Measurements from ENCODE around the gene NRG2. TPM values are rescaled to one million over a fixed set of nuclear protein-coding genes. Genes with fewer than 3 reads are reported as not detected.

NRG2 gene
- total and polyA plus RNA-seq, 2 of the 4 experiments (the other 2 are of a cell fraction) = 0.18 TPM; not detected in 1

DNA sequence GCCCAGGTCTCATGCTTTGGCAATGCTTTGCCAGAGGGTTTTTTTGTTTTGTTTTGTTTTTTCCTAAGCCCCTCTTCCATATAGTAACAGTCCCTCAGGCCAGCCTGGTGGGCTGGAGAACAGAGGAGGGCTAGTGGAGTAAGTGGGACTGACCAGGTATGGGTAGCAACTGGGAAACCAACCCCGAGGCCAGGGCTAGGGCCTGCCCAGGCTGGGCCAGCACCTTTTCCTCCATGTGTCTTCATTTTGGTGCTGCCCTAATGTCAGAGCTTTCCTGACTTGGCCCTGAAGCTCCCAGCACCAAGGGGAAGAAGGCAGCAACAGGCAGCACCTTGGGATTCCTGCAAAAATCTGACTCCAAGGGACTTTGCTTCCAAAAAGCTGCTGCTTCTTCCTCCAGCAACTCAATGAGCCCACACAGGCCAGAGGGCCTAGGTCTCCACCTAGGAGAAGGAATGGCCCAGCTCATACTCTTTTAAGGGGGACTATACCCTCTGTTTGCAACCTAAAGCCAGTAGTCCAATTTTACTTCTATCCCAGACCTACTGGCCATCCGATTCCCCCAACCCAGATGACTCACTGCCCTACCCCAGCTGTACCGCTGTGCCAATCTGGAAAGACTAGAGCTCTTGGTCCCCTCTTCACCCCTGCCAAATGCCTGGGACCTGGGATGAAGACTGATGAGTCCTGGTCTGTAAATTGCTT, 142.4 kb downstream of the NRG2 start:
- Histone ChIP-seq H4K91ac (ENCODE audit: insufficient read depth, low read depth, low read length) (no peak overlapping the region), H2BK5ac (ENCODE audit: low read depth, low read length, poor library complexity, severe bottlenecking) (no peak overlapping the region), H3K4me2 (ENCODE audit: low read depth, low read length) (no peak overlapping the region), H3K18ac (ENCODE audit: low read depth, low read length) (no peak overlapping the region), H3K9me3 (ENCODE audit: control insufficient read depth, insufficient read depth, low read length) (no peaks in the 10 kb centered on the region), H3K4me1 (ENCODE audit: control insufficient read depth, insufficient read depth, low read length) (no peaks in the 10 kb centered on the region; the same call in 1 of the 2 replicates), H2BK120ac (ENCODE audit: low read depth, low read length) (no peak overlapping the region), H3K36me3 (ENCODE audit: control insufficient read depth, insufficient read depth, low read length) (no peaks in the 10 kb centered on the region), H4K20me1 (ENCODE audit: insufficient read depth, low read length) (no peaks in the 10 kb centered on the region), H3K4ac (ENCODE audit: low read depth, low read length) (no peak overlapping the region), H3K56ac (ENCODE audit: extremely low read depth, insufficient read depth, low read length) (no peak overlapping the region), H2BK15ac (ENCODE audit: low read depth, low read length) (no peak overlapping the region), H3K4me3 (ENCODE audit: insufficient read depth, low read depth, low read length) (no peak overlapping the region), H3K79me1 (ENCODE audit: low read depth in 1 of 2, low read length in 2 of 2) (no peaks in the 10 kb centered on the region), H4K5ac (ENCODE audit: low read depth, low read length) (no peak overlapping the region), H4K8ac (ENCODE audit: low read depth in 2 of 2, low read length in 2 of 2) (no peak overlapping the region), H3K27ac (ENCODE audit: insufficient read depth, low read length) (no peak overlapping the region), H3K23ac (ENCODE audit: low read depth, low read length) (no peak overlapping the region), H3K9ac (ENCODE audit: low read depth, low read length) (no peak overlapping the region), H2BK20ac (ENCODE audit: low read depth, low read length) (no peak overlapping the region), H2AK5ac (ENCODE audit: low read depth, low read length) (no peak overlapping the region), H3K14ac (replicated peaks; ENCODE audit: low read depth, low read length) (no peak overlapping the region), H2AK9ac (replicated peaks; ENCODE audit: low read depth, low read length, poor library complexity) (no peak overlapping the region), H3K27me3 (ENCODE audit: control insufficient read depth, insufficient read depth, low read length) (peaks cover 90% of the 10 kb centered on the region), H2AFZ (replicated peaks; ENCODE audit: low read length, poor library complexity) (no peak overlapping the region), H3K9me1 (ENCODE audit: insufficient read depth, low read length) (no peaks in the 10 kb centered on the region)
- ATAC-seq (ENCODE audit: low read depth) = no peak
- no peak for DNase-seq
- POLR2A ChIA-PET (ENCODE audit: unreplicated experiment) = no interaction called here
- CTCF ChIA-PET = no interaction called here
- WGBS, 2 experiments (ENCODE audit: extremely low coverage in 2 of 2, insufficient read length in 1 of 2) = no CpG with 5 or more reads among the region's 3 CpGs
- no peak for TF ChIP-seq MXI1 (IDR thresholded peaks at IDR 0.05; ENCODE audit: borderline replicate concordance, low read depth, low read length)
- TF ChIP-seq RFX5 (IDR thresholded peaks at IDR 0.05; ENCODE audit: low read depth, low read length) = no peak
- TF ChIP-seq FOS (IDR thresholded peaks at IDR 0.05; ENCODE audit: low read depth, low read length) = no peak
- no peak for TF ChIP-seq CEBPB (IDR thresholded peaks at IDR 0.05; ENCODE audit: low read depth, low read length)
- no peak for TF ChIP-seq SMC3 (IDR thresholded peaks at IDR 0.05; ENCODE audit: low read depth, low read length)
- no peak for TF ChIP-seq BHLHE40 (IDR thresholded peaks at IDR 0.05; ENCODE audit: low read depth, low read length)
- TF ChIP-seq RCOR1 (IDR thresholded peaks at IDR 0.05; ENCODE audit: insufficient replicate concordance, low read length) = no peak
- TF ChIP-seq MAFK (IDR thresholded peaks at IDR 0.05; ENCODE audit: low read depth, low read length) = no peak
- no peak for TF ChIP-seq NFE2L2 (IDR thresholded peaks at IDR 0.05; ENCODE audit: low read depth, low read length)
- TF ChIP-seq, protein P1, sequence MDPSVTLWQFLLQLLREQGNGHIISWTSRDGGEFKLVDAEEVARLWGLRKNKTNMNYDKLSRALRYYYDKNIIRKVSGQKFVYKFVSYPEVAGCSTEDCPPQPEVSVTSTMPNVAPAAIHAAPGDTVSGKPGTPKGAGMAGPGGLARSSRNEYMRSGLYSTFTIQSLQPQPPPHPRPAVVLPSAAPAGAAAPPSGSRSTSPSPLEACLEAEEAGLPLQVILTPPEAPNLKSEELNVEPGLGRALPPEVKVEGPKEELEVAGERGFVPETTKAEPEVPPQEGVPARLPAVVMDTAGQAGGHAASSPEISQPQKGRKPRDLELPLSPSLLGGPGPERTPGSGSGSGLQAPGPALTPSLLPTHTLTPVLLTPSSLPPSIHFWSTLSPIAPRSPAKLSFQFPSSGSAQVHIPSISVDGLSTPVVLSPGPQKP (IDR thresholded peaks at IDR 0.05; ENCODE audit: borderline replicate concordance, low read depth, low read length) = no peak
- no peak for TF ChIP-seq RAD21 (IDR thresholded peaks at IDR 0.05; ENCODE audit: low read length)
- no peak for TF ChIP-seq CHD1 (IDR thresholded peaks at IDR 0.05; ENCODE audit: low read depth, low read length)
- TF ChIP-seq, protein P2, sequence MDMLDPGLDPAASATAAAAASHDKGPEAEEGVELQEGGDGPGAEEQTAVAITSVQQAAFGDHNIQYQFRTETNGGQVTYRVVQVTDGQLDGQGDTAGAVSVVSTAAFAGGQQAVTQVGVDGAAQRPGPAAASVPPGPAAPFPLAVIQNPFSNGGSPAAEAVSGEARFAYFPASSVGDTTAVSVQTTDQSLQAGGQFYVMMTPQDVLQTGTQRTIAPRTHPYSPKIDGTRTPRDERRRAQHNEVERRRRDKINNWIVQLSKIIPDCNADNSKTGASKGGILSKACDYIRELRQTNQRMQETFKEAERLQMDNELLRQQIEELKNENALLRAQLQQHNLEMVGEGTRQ (IDR thresholded peaks at IDR 0.05; ENCODE audit: low read depth, low read length) = no peak
- TF ChIP-seq, protein P3, sequence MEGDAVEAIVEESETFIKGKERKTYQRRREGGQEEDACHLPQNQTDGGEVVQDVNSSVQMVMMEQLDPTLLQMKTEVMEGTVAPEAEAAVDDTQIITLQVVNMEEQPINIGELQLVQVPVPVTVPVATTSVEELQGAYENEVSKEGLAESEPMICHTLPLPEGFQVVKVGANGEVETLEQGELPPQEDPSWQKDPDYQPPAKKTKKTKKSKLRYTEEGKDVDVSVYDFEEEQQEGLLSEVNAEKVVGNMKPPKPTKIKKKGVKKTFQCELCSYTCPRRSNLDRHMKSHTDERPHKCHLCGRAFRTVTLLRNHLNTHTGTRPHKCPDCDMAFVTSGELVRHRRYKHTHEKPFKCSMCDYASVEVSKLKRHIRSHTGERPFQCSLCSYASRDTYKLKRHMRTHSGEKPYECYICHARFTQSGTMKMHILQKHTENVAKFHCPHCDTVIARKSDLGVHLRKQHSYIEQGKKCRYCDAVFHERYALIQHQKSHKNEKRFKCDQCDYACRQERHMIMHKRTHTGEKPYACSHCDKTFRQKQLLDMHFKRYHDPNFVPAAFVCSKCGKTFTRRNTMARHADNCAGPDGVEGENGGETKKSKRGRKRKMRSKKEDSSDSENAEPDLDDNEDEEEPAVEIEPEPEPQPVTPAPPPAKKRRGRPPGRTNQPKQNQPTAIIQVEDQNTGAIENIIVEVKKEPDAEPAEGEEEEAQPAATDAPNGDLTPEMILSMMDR (conservative IDR thresholded peaks at IDR 0.05; ENCODE audit: low read depth, low read length) = no peak
- TF ChIP-seq POLR2A (IDR thresholded peaks at IDR 0.05; ENCODE audit: low read depth, low read length) = no peak
- no peak for TF ChIP-seq MAZ (IDR thresholded peaks at IDR 0.05; ENCODE audit: borderline replicate concordance, low read depth, low read length)
- in situ Hi-C loops (cut with MboI; ENCODE audit: low sequenced_read_pairs) = no loop called here
- intact Hi-C loops (cut with micrococcal nuclease) = no loop called here
- dilution Hi-C loops (cut with HindIII; ENCODE audit: low sequenced_read_pairs, unreplicated experiment) = no loop called here
- BruUV-seq (replicated peaks) = no TSS peak

All from IMR-90 (cell line).